HL-60 (cell line): ENCODE data around the gene TPR.

Experiments
- CTCF ChIP-seq: IDR thresholded peaks from one replicate; pipeline ENCODE4 v1.5.1; 2011; ENCODE audit warnings: low read length, control low read depth, inconsistent platforms; ENCODE audit not compliant: insufficient read depth
- GABPA ChIP-seq: IDR thresholded peaks from 2 replicates; pipeline ENCODE4 v1.6.1; 2012; ENCODE audit warnings: low read depth
- POLR2AphosphoS5 ChIP-seq: IDR thresholded peaks from 2 replicates; pipeline ENCODE4 v1.6.1; 2012; ENCODE audit warnings: low read depth
- REST ChIP-seq: IDR thresholded peaks from 2 replicates; pipeline ENCODE4 v1.6.1; 2012; ENCODE audit warnings: low read depth; ENCODE audit not compliant: insufficient replicate concordance
- SPI1 ChIP-seq: IDR thresholded peaks from 2 replicates; pipeline ENCODE4 v1.6.1; 2012; ENCODE audit warnings: low read depth, mild to moderate bottlenecking, borderline replicate concordance

- TF ChIP-seq REST (no peak), CTCF (no peak), POLR2AphosphoS5 (no peak), GABPA (no peak), SPI1 (no peak)
These were observed 82.2 kb downstream of the TPR start for GRCh38 chr1:186292875-186293274.
